ENCODE data around the gene TBCE.
"Not testable (repeated sequence)": the region's sequence is repeated elsewhere in the genome, so short reads cannot be mapped to it uniquely, and the experiment has no call there.

TBCE gene

GRCh38 chr1:235457856-235458255 is 90.6 kb downstream of the TBCE start:
- not testable (repeated sequence) for DNase-seq

- no peak for DNase-seq
Measured at GRCh38 chr1:235460770-235461169, 93.5 kb downstream of the TBCE start.

- no peak for DNase-seq
Measured at GRCh38 chr1:235461954-235462353, 94.7 kb downstream of the TBCE start.

GRCh38 chr1:235462832-235463231 is 95.6 kb downstream of the TBCE start:
- not testable (repeated sequence) for DNase-seq

GRCh38 chr1:235465066-235465465 is 97.8 kb downstream of the TBCE start:
- no peak for DNase-seq

- DNase-seq = no peak
Measured at GRCh38 chr1:235468004-235468403, 100.8 kb downstream of the TBCE start.

- DNase-seq = no peak
Measured at GRCh38 chr1:235468970-235469369, 101.7 kb downstream of the TBCE start.

- DNase-seq = not testable (repeated sequence)
Measured at GRCh38 chr1:235469897-235470296, 102.7 kb downstream of the TBCE start.

- DNase-seq = no peak
Measured at GRCh38 chr1:235470741-235471439, 103.7 kb downstream of the TBCE start.

- DNase-seq = no peak
Measured at GRCh38 chr1:235473806-235474205, 106.6 kb downstream of the TBCE start.

GRCh38 chr1:235483090-235483489 is 115.9 kb downstream of the TBCE start:
- DNase-seq = no peak

- DNase-seq = no peak
Measured at GRCh38 chr1:235485558-235485957, 118.3 kb downstream of the TBCE start.

GRCh38 chr1:235486321-235486720 is 119.1 kb downstream of the TBCE start:
- no peak for DNase-seq

GRCh38 chr1:235491644-235492043 is 124.4 kb downstream of the TBCE start:
- DNase-seq = no peak

GRCh38 chr1:235494531-235494930 is 127.3 kb downstream of the TBCE start:
- no peak for DNase-seq

GRCh38 chr1:235495030-235495429 is 127.8 kb downstream of the TBCE start:
- no peak for DNase-seq

GRCh38 chr1:235495551-235495950 is 128.3 kb downstream of the TBCE start:
- no peak for DNase-seq

- no peak for DNase-seq
Measured at GRCh38 chr1:235500971-235501540, 133.8 kb downstream of the TBCE start.

All from CD4-positive, alpha-beta T cell treated with Interferon gamma for 1 hour (primary cell).